D721Med (cell line): ENCODE data around the gene GRM3.

Experiments
- DNase-seq: peaks from one replicate; pipeline ENCODE4 v3.0.0; 2011; ENCODE audit warnings: low spot score; ENCODE audit not compliant: insufficient read length
- FAIRE-seq: peaks from 2 replicates; lab custom pipeline; 2011; peaks lifted over from hg19 to GRCh38; lab: Jason Lieb, UNC
- CTCF ChIP-seq: IDR thresholded peaks from 2 replicates; pipeline ENCODE4 v1.5.1; 2012; ENCODE audit warnings: mild to moderate bottlenecking, control low read depth; ENCODE audit not compliant: insufficient read depth; ENCODE audit errors: missing control alignments

Gene GRM3

DNA sequence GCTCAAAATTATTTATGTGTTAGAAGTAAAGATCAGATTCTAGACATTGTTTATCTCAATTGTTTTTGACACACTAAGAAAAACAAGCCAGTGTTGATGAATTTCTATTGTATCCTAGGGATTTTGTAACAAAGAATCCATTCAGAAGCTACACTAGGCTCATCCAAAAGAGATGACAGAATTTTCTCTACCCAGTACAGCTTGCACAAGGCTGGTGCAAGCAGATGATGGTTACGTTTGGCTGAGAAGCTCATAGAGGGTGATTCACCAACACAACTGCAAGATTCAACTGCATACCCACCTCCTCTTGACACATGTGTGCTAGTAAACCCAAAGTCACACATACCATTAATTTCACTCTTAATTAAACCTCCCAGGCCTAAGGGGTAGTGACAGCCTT is 20.8 kb downstream of the GRM3 start:
- DNase-seq (no peak), FAIRE-seq (no peak)
- no peak for TF ChIP-seq CTCF

DNA sequence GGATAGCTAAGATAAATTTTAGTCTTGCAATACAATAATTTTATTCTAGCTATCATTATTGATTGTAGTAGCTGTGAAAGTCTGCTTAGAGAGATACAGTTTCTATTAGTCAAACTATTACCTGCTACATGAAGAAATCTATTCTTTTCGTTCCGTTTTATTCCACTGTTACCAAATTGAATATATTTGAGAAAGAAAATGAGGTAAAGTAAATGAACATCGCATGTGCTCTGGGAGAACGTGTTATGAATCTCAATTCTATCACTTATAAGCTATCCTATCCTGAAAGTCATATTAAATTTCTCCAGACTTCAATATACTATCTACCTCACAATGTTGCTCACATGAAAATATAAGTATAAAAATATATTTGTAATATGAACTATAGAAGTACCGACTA is 21.3 kb downstream of the GRM3 start:
- no peak for TF ChIP-seq CTCF
- DNase-seq: no peak
- no peak for FAIRE-seq

DNA sequence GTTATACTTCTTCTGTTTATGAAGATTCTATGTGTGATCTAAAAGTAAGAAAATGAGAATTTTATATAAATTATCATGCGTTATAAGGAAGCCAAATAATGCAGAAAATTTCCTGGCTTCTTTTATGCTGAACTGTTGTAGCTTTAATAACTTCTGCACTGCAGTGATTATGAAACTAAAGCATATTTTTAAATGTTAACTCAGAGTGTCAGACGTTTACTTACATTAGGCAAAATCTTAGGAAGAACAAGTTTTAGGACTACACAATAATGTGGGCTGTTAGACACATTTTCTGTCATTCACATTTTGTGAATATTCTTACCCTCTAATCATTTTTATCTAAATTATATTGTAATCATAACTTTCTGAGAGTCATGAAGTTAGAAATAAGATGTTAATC is 22.0 kb downstream of the GRM3 start:
- no peak for TF ChIP-seq CTCF
- FAIRE-seq: no peak
- no peak for DNase-seq

GRCh38 chr7:86667732-86668131 is 24.0 kb downstream of the GRM3 start:
- DNase-seq (no peak), FAIRE-seq (no peak)
- TF ChIP-seq CTCF: peak; percentile 34

- no peak for TF ChIP-seq CTCF
- FAIRE-seq (no peak), DNase-seq (no peak)
Observed at GRCh38 chr7:86668315-86668714, 24.6 kb downstream of the GRM3 start.

- TF ChIP-seq CTCF: no peak
- FAIRE-seq (no peak), DNase-seq (no peak)
Observed at GRCh38 chr7:86687831-86688230, 44.1 kb downstream of the GRM3 start.

DNA sequence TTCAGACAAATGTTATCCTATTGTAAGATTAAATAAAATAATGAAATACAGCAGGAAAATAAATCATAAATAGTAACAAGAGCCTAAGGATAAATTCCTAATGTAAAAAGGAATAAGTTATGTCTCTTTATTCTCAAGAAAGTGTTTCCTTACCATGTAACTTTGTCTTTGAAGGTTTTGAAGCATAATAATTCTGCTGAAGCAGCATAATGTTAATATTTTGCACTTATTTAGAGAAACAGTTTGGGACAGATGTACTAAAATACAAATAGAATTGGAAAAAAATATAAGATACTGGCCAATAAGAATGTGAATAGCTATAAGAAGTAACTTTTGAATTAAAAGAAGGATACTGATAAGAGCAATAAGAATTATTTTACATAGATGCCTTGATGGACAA is 45.7 kb downstream of the GRM3 start:
- no peak for TF ChIP-seq CTCF
- DNase-seq (no peak), FAIRE-seq (no peak)
